Measurements from ENCODE around the gene HOXB9.
A peak's percentile ranks its signal among the peaks of the same experiment; 100 is the strongest.

HOXB9 gene

GRCh38 chr17:48589831-48590606 is 36.1 kb downstream of the HOXB9 start, which contains the start of gene HOXB3:
Gene HOXB3 (minus strand): TSS chr17:48590241. CDS start chr17:48552474, 37,767 bp downstream.
- H2AFZ ChIP-seq (ENCODE audit: low read depth, low read length): no peak within 1 kb of the TSS
- peaks cover 0 to 4% of the 10 kb centered on the region in 2 experiments for H3K27me3 ChIP-seq (ENCODE audit: control insufficient read depth in 1 of 2, insufficient read depth in 1 of 2, low read length in 2 of 2)

GRCh38 chr17:48589060-48589830 is 36.9 kb downstream of the HOXB9 start:
- peak overlapping the region; percentile 4 for H4K91ac ChIP-seq (ENCODE audit: low read length)
- peak overlapping the region; percentile 98 for H3K9ac ChIP-seq (ENCODE audit: low read length)
- H3K4me2 ChIP-seq (ENCODE audit: low read length, poor library complexity, severe bottlenecking): peak overlapping the region; percentile 62
- peak overlapping the region; percentile 45 for H2AK5ac ChIP-seq (ENCODE audit: low read length, severe bottlenecking)
- no peak overlapping the region for H2BK5ac ChIP-seq (ENCODE audit: low read depth, low read length, poor library complexity, severe bottlenecking)
- peaks cover 11 to 12% of the 10 kb centered on the region in 2 experiments for H3K36me3 ChIP-seq (ENCODE audit: control insufficient read depth in 1 of 2, insufficient read depth in 2 of 2, low read depth in 1 of 2, low read length in 2 of 2)
- H3K27ac ChIP-seq (ENCODE audit: low read length, poor library complexity, severe bottlenecking): peak overlapping the region; percentile 39
- H2BK15ac ChIP-seq (ENCODE audit: low read depth, poor library complexity, severe bottlenecking): no peak overlapping the region
- H3K9me3 ChIP-seq (ENCODE audit: control insufficient read depth, low read length): no peaks in the 10 kb centered on the region
- H3K4me3 ChIP-seq (ENCODE audit: insufficient read depth in 1 of 2, low read depth in 1 of 2, low read length in 2 of 2): peak overlapping the region in 1 of 2 experiments; percentile 96
- no peak overlapping the region for H4K8ac ChIP-seq (ENCODE audit: low read length)
- H2BK12ac ChIP-seq (ENCODE audit: low read length in 2 of 2): peak overlapping the region in 1 of 2 experiments; percentile 38
- H2BK120ac ChIP-seq (ENCODE audit: low read depth, low read length): peak overlapping the region; percentile 82
- peaks cover 0 to 4% of the 10 kb centered on the region in 2 experiments for H3K27me3 ChIP-seq (ENCODE audit: control insufficient read depth in 1 of 2, insufficient read depth in 1 of 2, low read length in 2 of 2)
- no peak overlapping the region for H2AFZ ChIP-seq (ENCODE audit: low read depth, low read length)
- WGBS: under 1% methylated on average over 7 of the region's 10 CpGs
- H3K4ac ChIP-seq (ENCODE audit: low read depth in 1 of 2, low read length in 2 of 2): peak overlapping the region; percentile 39 to 96
- peaks cover 5% of the 10 kb centered on the region for H3K79me1 ChIP-seq (replicated peaks; ENCODE audit: low read length, poor library complexity, severe bottlenecking)
- peak overlapping the region; percentile 45 to 70 for H3K14ac ChIP-seq (ENCODE audit: low read length in 2 of 2)
- peak overlapping the region in 1 of 2 experiments; percentile 15 for H3K23ac ChIP-seq (ENCODE audit: low read length in 2 of 2)
- no peak for DNase-seq
- H3K4me1 ChIP-seq (ENCODE audit: control insufficient read depth, insufficient read depth, low read depth, low read length): peaks cover 35% of the 10 kb centered on the region
- H3K18ac ChIP-seq (ENCODE audit: low read depth in 1 of 2, low read length in 2 of 2): peak overlapping the region; percentile 71 to 74

More at GRCh38 chr17:48589831-48590606, 36.1 kb downstream of the HOXB9 start, which contains the start of gene HOXB3:
- Histone ChIP-seq H3K9ac (ENCODE audit: low read length) (peak within 1 kb of the TSS; percentile 98), H3K14ac (ENCODE audit: low read length in 2 of 2) (peak within 1 kb of the TSS; percentile 68 to 70), H4K91ac (ENCODE audit: low read length) (peak within 1 kb of the TSS; percentile 88), H3K36me3 (ENCODE audit: control insufficient read depth in 1 of 2, insufficient read depth in 2 of 2, low read depth in 1 of 2, low read length in 2 of 2) (peaks cover 18% of the 10 kb centered on the region in 2 experiments), H3K18ac (ENCODE audit: low read depth in 1 of 2, low read length in 2 of 2) (peak within 1 kb of the TSS; percentile 91 to 99), H3K4ac (ENCODE audit: low read depth in 1 of 2, low read length in 2 of 2) (peak within 1 kb of the TSS; percentile 96 to 98), H3K4me2 (ENCODE audit: low read length, poor library complexity, severe bottlenecking) (peak within 1 kb of the TSS; percentile 62), H4K8ac (ENCODE audit: low read length) (peak within 1 kb of the TSS; percentile 93), H3K23ac (ENCODE audit: low read length in 2 of 2) (peak within 1 kb of the TSS; percentile 15 to 87), H2BK12ac (ENCODE audit: low read length in 2 of 2) (peak within 1 kb of the TSS; percentile 49 to 93), H2BK120ac (ENCODE audit: low read depth, low read length) (peak within 1 kb of the TSS; percentile 87), H2AK5ac (ENCODE audit: low read length, severe bottlenecking) (peak within 1 kb of the TSS; percentile 69), H3K79me1 (replicated peaks; ENCODE audit: low read length, poor library complexity, severe bottlenecking) (peaks cover 5% of the 10 kb centered on the region), H3K27ac (ENCODE audit: low read length, poor library complexity, severe bottlenecking) (peak within 1 kb of the TSS; percentile 39), H3K9me3 (ENCODE audit: control insufficient read depth, low read length) (no peaks in the 10 kb centered on the region), H2BK15ac (ENCODE audit: low read depth, poor library complexity, severe bottlenecking) (peak within 1 kb of the TSS; percentile 83), H3K4me1 (ENCODE audit: control insufficient read depth, insufficient read depth, low read depth, low read length) (peaks cover 38% of the 10 kb centered on the region), H2BK5ac (ENCODE audit: low read depth, low read length, poor library complexity, severe bottlenecking) (peak within 1 kb of the TSS; percentile 74), H3K4me3 (ENCODE audit: insufficient read depth in 1 of 2, low read depth in 1 of 2, low read length in 2 of 2) (peak within 1 kb of the TSS; percentile 33 to 96)
- 1% methylated on average over 15 of the region's 23 CpGs for WGBS
- DNase-seq: peak; percentile 91

GRCh38 chr17:48588528-48588927 is 37.6 kb downstream of the HOXB9 start:
- Histone ChIP-seq H2AK5ac (ENCODE audit: low read length, severe bottlenecking) (peak overlapping the region; percentile 45), H3K27ac (ENCODE audit: low read length, poor library complexity, severe bottlenecking) (no peak overlapping the region), H3K9me3 (ENCODE audit: control insufficient read depth, low read length) (no peaks in the 10 kb centered on the region), H2BK12ac (ENCODE audit: low read length in 2 of 2) (peak overlapping the region in 1 of 2 experiments; percentile 37), H2BK120ac (ENCODE audit: low read depth, low read length) (peak overlapping the region; percentile 82), H3K4me2 (ENCODE audit: low read length, poor library complexity, severe bottlenecking) (peak overlapping the region; percentile 49), H3K18ac (ENCODE audit: low read depth in 1 of 2, low read length in 2 of 2) (peak overlapping the region; percentile 89 to 92), H3K4me1 (ENCODE audit: control insufficient read depth, insufficient read depth, low read depth, low read length) (peaks cover 35% of the 10 kb centered on the region), H3K4me3 (ENCODE audit: insufficient read depth in 1 of 2, low read depth in 1 of 2, low read length in 2 of 2) (peak overlapping the region in 1 of 2 experiments; percentile 96), H4K91ac (ENCODE audit: low read length) (no peak overlapping the region), H3K23ac (ENCODE audit: low read length in 2 of 2) (peak overlapping the region in 1 of 2 experiments; percentile 9), H3K79me1 (replicated peaks; ENCODE audit: low read length, poor library complexity, severe bottlenecking) (peaks cover 5% of the 10 kb centered on the region), H4K8ac (ENCODE audit: low read length) (peak overlapping the region; percentile 70), H3K36me3 (ENCODE audit: control insufficient read depth in 1 of 2, insufficient read depth in 2 of 2, low read depth in 1 of 2, low read length in 2 of 2) (peaks cover 10 to 12% of the 10 kb centered on the region in 2 experiments), H2AFZ (ENCODE audit: low read depth, low read length) (no peak overlapping the region), H3K27me3 (ENCODE audit: control insufficient read depth in 1 of 2, insufficient read depth in 1 of 2, low read length in 2 of 2) (peaks cover 0 to 4% of the 10 kb centered on the region in 2 experiments), H3K4ac (ENCODE audit: low read depth in 1 of 2, low read length in 2 of 2) (peak overlapping the region; percentile 87 to 96), H2BK15ac (ENCODE audit: low read depth, poor library complexity, severe bottlenecking) (no peak overlapping the region), H3K14ac (ENCODE audit: low read length in 2 of 2) (peak overlapping the region in 1 of 2 experiments; percentile 94), H2BK5ac (ENCODE audit: low read depth, low read length, poor library complexity, severe bottlenecking) (no peak overlapping the region), H3K9ac (ENCODE audit: low read length) (peak overlapping the region; percentile 98)
- 0% methylated on average over 1 of the region's 2 CpGs for WGBS
- peak; percentile 62 for DNase-seq

All from mesenchymal stem cell (in vitro differentiated cells and primary cell).